GM19043 (cell line): ENCODE measurements around the gene ZNF101.

ENCODE experiments used
- ATAC-seq: cut with Tn5 transposase; IDR thresholded peaks from one replicate; pipeline ENCODE4 v1.9.1; 2021; ENCODE audit warnings: low read depth; ENCODE audit not compliant: unreplicated experiment

The ZNF101 gene

GRCh38 chr19:19704836-19705235 lies 36.2 kb downstream of the ZNF101 start:
- no peak for ATAC-seq

- ATAC-seq = no peak
These were observed 41.9 kb downstream of the ZNF101 start for GRCh38 chr19:19710506-19710905.

- ATAC-seq = no peak
These were observed 42.8 kb downstream of the ZNF101 start for GRCh38 chr19:19711306-19711933.

GRCh38 chr19:19711934-19712828 lies 43.5 kb downstream of the ZNF101 start:
- no peak for ATAC-seq

- no peak for ATAC-seq
These were observed 51.2 kb downstream of the ZNF101 start for GRCh38 chr19:19719798-19720197.

- ATAC-seq = no peak
These were observed 53.3 kb downstream of the ZNF101 start for GRCh38 chr19:19721896-19722295.

- ATAC-seq = peak; percentile 99
These were observed 64.2 kb downstream of the ZNF101 start, which contains the start of gene ZNF14 for GRCh38 chr19:19732579-19733501. TSS of gene ZNF14 (minus strand) at chr19:19733112. CDS start at chr19:19732958, 154 bp downstream.
